ENCODE data around the gene NCBP2. TPM values are rescaled to one million over a fixed set of nuclear protein-coding genes. Genes with fewer than 3 reads are reported as not detected.

Gene NCBP2
- total RNA-seq, result 10 to 100 TPM; 37.0 to 53.2 (median 48.7) TPM
- 10 to 100 TPM; 33.1 to 78.5 (median 55.7) TPM for polyA plus RNA-seq
- long read RNA-seq, donor 1, transcript NCBP2-205 (4 exons, 2,220 nt), result minor isoform, 5 of 51 reads
- long read RNA-seq, donor 1, transcript NCBP2-201 (4 exons, 2,169 nt), result major isoform, 42 of 51 reads
- long read RNA-seq, donor 1, partial matches to known transcripts, result 1 of 51 reads
- long read RNA-seq, donor 1, other reads (novel, unspliced or antisense), result 0 of 51 reads
- long read RNA-seq, donor 2, full-length matches to known transcripts, result 92 of 103 reads
- long read RNA-seq, donor 2, partial matches to known transcripts, result 5 of 103 reads
- long read RNA-seq, donor 2, other reads (novel, unspliced or antisense), result 6 of 103 reads

GRCh38 chr3:196942226-196942914 is at the start of gene NCBP2:
TSS of gene NCBP2 (minus strand) at chr3:196942528. CDS start at chr3:196942503, 25 bp downstream.
- ATAC-seq (peak; percentile 96 to 98 (median 96)), DNase-seq (peak; percentile 99 to 100)
- Histone ChIP-seq H3K4me1 (peaks cover 19% of the 10 kb centered on the region), H3K4me3 (peak within 1 kb of the TSS; percentile 95), H3K27me3 (ENCODE audit: insufficient read depth in 3 of 3, low read length in 2 of 3) (no peaks in the 10 kb centered on the region), H3K9me3 (no peaks in the 10 kb centered on the region), H3K27ac (peak within 1 kb of the TSS; percentile 96), H3K36me3 (ENCODE audit: insufficient read depth in 1 of 2, low read depth in 1 of 2) (peaks cover 0 to 23% of the 10 kb centered on the region in 2 donors)
- WGBS, 3 donors, result 0 to 1% (median 0%) methylated on average over 59 to 77 of the region's 77 CpGs
- intact Hi-C loops (cut with DNase I), result loop anchor here (2.0 to 5.0 kb wide), 3 partner anchors 75 to 202 kb away; partner anchors contain the start of gene SENP5 (in 2 of the 2)
- peak; percentile 60 for TF ChIP-seq CTCF (IDR thresholded peaks at IDR 0.05)

GRCh38 chr3:196991581-196992460 is 49.5 kb upstream of the NCBP2 start:
- 47 to 69% (median 59%) methylated on average over 28 of the region's 28 CpGs for WGBS, 3 donors
- Histone ChIP-seq H3K36me3 (ENCODE audit: insufficient read depth in 1 of 2, low read depth in 1 of 2) (no peaks in the 10 kb centered on the region), H3K9me3 (no peaks in the 10 kb centered on the region), H3K27me3 (ENCODE audit: insufficient read depth in 3 of 3, low read length in 2 of 3) (no peaks in the 10 kb centered on the region), H3K4me1 (peaks cover 7% of the 10 kb centered on the region), H3K27ac (no peak overlapping the region), H3K4me3 (no peak overlapping the region)
- intact Hi-C loops (cut with DNase I), result no loop called here
- no peak for TF ChIP-seq CTCF (IDR thresholded peaks at IDR 0.05)
- ATAC-seq, result peak; percentile 38 to 71 (median 64)
- DNase-seq, result peak in 1 of 2 donors; percentile 48

GRCh38 chr3:196990601-196991007 is 48.3 kb upstream of the NCBP2 start:
- H3K36me3 ChIP-seq (ENCODE audit: insufficient read depth in 1 of 2, low read depth in 1 of 2), result no peaks in the 10 kb centered on the region
- no peaks in the 10 kb centered on the region for H3K27me3 ChIP-seq (ENCODE audit: insufficient read depth in 3 of 3, low read length in 2 of 3)
- DNase-seq, result peak in 1 of 2 donors; percentile 33
- ATAC-seq, result no peak
- H3K27ac ChIP-seq, result no peak overlapping the region
- 90 to 94% (median 92%) methylated on average over 10 of the region's 10 CpGs for WGBS, 3 donors
- H3K9me3 ChIP-seq, result no peaks in the 10 kb centered on the region
- no peak for TF ChIP-seq CTCF (IDR thresholded peaks at IDR 0.05)
- intact Hi-C loops (cut with DNase I), result no loop called here
- no peaks in the 10 kb centered on the region for H3K4me1 ChIP-seq
- no peak overlapping the region for H3K4me3 ChIP-seq

GRCh38 chr3:196989721-196990262 is 47.5 kb upstream of the NCBP2 start:
- TF ChIP-seq CTCF (IDR thresholded peaks at IDR 0.05), result no peak
- no peak for ATAC-seq
- no peaks in the 10 kb centered on the region for H3K4me1 ChIP-seq
- no peaks in the 10 kb centered on the region for H3K36me3 ChIP-seq (ENCODE audit: insufficient read depth in 1 of 2, low read depth in 1 of 2)
- intact Hi-C loops (cut with DNase I), result no loop called here
- no peaks in the 10 kb centered on the region for H3K27me3 ChIP-seq (ENCODE audit: insufficient read depth in 3 of 3, low read length in 2 of 3)
- 77 to 86% (median 81%) methylated on average over 19 of the region's 19 CpGs for WGBS, 3 donors
- DNase-seq, result peak in 1 of 2 donors; percentile 38
- no peak overlapping the region for H3K4me3 ChIP-seq
- no peaks in the 10 kb centered on the region for H3K9me3 ChIP-seq
- no peak overlapping the region for H3K27ac ChIP-seq
